Bone marrow (tissue), 2 donors: ENCODE data around the gene NR5A1.

ENCODE experiments used
- DNase-seq, 2 donors: peaks; one replicate each; lab custom pipeline; 2025; lab: John Stamatoyannopoulos, UW

Gene NR5A1

DNA sequence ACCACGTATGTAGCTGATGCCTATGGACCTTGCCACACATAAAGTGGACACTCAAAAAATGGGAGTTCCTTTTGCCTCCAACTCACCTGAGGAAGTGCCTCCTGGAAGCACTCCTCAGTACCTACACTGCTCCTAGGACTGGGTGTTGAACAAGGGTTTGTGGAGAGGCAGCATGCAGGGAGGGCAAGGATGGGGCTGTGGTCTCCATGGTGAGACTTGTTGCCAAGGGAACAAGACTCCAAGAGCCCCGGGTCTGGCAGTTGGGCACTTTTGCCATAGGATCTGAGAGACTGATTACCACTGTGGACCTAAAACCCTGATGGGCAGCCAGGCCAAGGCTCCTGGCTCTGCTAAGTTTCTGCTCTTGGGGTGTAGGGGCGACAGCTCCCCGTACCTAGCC, 6.9 kb upstream of the NR5A1 start:
- no peak for DNase-seq

DNA sequence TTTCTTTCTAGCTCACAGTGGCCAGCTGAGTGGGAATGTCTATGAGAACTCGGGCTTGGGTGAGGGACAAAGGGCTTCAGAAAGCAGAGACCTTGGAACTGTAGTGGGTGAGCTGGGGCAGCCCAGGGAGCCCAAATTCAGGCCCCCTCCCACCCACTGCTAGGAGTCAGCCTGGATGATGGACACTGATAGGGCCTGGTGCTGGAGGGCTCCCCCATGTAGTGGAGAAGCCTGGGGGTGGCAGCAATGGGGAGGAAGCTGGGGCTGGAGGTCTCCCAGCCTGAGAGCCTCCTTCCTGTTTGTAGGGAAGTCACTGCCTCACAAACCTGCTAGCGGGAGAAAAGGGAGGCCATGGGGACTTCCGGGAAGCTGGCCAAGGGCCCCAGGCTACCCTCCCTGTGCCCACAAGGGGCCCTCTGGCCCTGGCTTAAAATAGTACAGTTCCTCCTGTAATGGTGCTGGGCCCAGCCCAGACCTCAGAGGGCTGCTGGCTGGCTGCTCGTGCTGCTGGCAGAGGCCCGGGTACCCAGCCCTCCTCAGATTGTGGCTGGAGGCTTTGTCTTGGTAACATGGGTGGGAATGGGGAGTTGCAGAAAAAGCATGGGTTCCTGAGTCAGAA, 6.3 kb upstream of the NR5A1 start:
- DNase-seq = no peak

DNA sequence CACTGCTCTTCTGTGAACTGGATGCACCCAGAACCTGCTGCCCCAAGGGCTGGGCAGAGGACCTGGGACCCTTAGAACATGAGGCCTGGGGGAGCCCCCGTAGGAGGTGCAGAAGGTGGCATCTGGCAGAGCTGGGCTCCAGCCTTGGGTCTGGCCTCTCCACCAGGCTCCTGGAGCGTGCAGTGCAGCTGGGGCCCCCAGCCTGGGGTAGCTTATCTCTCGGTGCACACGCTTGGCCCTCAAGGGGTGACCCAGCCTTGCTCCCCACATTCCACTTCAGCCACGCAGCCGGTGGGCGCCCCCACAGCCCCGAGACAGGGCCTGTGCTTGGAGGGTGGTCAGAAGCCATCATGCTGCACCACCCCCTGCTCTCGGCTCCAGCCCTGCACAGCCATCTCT, 5.6 kb upstream of the NR5A1 start:
- no peak for DNase-seq

GRCh38 chr9:124511891-124512805, 4.9 kb upstream of the NR5A1 start:
- no peak for DNase-seq

GRCh38 chr9:124511426-124511840, 4.2 kb upstream of the NR5A1 start:
- no peak for DNase-seq

- no peak for DNase-seq
Observed at GRCh38 chr9:124510650-124511425, 3.6 kb upstream of the NR5A1 start.

DNA sequence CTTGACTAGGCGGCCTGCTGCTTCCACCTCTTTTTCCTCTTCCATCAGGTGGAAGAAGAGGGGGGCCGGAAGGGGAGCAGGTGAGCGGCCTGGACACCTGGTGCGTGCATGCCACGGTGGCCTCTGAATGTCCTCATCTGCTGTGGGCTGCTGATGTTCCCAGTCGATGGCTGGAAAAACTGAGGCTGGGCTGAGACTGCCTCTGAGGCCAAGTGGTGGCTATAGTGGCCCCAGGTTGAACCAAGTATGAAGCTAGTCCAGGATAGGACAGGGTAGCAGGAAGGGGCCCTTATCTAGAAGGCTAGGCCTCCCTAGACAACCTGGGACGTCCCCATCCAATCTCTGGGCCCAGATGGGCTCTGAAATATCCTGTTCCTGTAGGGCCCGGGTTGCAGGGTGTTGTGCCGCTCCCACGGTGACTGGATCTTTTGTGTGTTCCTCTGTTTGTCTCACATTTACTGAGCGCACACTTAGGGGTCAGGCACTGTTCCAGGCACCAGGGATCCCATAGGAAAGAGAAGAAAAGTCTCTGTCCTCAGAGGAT, 753 bp upstream of the NR5A1 start:
- DNase-seq = no peak

- no peak for DNase-seq
Observed at GRCh38 chr9:124506433-124506832, 766 bp downstream of the NR5A1 start.

GRCh38 chr9:124505901-124506346, 1.3 kb downstream of the NR5A1 start:
- no peak for DNase-seq

DNA sequence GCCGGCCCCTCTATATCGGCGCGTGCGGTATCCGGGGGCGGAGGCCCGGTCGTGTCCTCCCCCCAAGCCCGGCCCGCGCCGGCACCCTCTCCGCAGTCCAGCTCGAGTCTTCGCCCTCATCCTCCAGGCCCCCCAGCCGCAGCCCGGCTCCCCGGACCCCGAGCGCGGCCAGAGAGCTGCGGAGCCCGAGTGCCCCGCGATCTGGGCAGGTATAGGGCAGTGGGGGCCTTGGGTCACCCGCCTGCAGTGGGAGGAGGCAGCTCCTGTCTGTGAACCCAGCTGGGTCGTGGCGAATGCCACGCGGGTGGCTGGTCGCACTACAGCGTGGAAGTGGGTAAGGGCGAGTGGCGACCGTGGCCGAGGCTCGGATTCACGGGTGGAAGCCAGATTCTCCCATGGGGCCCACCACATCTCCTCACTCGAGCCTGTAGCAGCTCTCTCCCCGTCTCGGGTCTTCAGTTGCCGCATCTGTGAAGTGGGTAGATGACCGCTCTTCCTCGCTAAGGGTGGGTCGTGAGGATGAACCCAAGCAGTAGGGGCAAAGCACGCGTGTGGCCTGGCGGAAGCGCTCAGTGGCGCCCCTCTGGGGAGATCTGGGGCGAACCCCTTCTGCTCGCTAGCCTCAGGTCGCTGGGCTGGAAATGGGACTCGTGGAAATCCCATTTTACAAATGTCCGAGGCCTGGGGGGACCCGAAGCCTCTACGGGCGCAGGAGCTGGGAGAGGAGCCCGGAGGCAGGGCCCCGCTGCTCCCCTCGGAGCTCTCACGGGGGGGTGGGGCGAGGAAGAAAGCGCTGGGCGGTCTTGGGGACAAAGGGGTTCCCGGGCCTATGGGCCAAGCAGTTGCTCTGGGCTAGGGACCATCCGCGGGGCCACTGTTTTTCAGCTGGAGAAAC, 1.9 kb downstream of the NR5A1 start:
- no peak for DNase-seq

DNA sequence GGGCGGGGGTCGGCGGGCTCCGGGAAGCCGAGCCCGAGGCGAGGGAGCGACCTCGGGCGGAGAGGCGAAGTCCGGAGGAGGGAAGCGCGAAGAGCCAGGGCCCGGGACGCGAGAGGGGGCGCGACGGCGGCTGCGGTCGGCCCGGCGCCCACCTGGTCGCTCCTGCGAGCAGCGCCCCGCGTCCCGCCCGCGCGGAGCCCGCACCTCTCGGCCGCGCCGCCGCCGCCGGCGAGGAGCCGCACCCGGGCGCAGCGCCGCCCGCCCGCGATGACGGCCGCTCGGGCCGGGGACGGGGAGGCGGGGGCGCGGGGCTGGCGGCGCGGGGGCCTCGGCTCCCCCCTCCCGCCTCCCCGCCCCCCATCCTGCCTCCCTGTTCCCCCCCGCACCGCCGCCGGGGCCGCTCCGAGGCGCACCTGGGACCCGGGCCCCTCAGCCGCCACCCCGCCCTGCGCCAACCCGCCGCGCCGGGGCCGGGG, 2.6 kb downstream of the NR5A1 start:
- DNase-seq = no peak

DNA sequence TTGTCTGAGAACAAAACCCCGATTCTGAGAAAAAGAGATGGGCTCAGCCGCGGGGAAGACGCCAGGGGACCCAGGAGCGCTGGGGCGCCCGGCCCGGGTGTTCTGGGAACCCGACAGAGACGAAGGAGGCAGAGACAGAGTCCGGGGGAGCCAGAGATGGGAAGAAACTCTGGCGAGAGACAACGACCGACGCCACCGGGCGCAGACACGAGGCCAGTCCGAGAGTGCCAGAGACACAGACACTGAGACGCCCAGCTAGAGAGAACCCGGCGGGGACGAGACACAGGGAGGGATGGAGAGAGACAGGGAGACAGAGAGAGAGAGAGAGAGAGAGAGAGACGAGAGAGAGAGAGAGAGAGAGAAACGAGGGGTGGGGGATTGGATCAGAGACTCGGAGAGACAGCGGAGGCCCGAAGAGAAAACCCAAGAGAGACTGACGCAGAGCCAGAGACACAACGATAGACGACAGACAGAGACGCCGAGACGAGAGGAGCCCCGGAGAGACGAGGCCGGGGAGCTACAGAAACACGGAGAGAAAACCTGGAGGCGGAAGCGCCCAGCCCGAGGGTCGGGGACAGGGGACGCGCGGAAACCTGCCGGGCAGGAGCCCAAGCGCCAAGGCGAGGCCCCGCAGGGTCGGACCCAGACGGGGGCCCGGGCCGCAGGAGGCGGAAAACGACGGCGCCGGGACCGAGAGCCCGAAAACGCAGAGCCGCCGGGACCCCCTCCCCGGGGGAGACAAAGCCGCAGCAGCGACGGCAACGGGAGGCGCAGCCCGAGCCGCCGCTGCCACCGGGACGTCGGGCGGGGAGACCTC, 3.3 kb downstream of the NR5A1 start:
- DNase-seq = no peak

DNA sequence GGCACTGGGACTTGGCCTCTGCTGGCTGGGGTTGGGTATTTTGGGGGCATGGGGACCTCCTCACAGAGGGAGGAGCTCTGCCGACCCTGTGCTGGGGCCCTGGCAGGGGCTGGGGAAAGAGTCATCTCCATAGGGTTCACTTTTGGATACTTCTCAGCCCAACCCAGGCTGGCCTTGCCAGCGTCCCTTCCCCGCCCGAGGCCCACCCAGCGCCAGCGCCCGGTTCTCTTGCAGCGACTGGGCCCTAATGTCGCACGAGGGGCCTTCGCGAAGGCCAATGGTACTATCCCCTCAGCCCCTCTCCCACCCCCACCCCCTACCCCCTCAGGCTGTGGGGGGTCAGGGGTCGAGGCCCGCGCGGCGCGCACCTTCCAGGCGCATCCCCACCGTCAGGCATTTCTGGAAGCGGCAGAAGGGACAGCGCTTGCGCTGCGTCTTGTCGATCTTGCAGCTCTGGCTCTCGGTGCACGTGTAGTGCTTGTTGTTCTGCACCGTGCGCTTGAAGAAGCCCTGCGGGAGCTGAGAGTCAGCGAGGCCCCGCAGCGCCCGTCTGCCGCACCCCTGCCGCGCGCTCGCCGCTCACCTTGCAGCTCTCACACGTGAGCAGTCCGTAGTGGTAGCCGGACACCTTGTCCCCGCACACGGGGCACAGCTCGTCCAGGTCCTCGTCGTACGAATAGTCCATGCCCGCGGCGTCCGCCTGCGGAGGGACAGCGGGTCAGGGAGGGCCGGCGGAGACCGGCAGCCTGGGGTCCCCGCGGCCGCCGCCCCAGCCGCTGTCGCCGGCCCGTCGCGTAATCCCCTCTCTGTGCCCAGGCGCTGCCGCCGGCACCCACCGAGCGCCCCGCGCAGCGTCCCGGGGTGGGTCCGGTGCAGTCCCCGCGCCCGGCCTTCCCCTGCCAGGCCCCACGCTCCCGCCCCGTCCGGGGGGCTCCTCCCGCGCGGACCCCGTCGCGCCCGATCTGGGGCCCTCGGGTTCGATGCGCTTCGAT, 4.2 kb downstream of the NR5A1 start:
- DNase-seq = no peak

DNA sequence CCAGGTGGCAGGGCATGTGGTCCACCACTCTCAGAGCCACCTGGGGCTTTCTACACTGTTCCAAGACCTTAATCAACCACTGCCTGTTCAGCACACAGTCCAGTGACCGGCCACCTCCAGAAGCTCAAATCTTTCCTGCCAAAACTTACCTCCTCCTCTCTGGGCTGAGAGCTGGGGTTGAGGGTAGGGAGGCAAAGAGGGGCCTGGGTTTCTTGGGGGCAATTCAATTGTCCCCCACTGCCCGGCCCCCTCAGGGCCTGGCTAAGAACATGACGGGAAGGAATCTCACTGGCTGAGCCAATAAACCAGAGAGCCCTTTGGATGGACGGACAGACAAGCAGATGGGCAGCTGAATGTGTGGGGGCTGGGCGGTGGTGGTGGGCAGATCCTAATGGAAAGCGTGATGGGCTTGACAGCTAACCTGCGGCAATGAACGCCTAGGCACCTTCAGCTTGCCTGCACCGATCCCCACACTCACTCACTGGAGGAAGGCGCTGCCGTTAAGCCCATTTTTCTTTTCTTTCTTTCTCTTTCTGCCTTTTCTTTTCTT, 5.4 kb downstream of the NR5A1 start:
- no peak for DNase-seq

- no peak for DNase-seq
Observed at GRCh38 chr9:124500796-124501611, 6.2 kb downstream of the NR5A1 start.

GRCh38 chr9:124500028-124500795, 7.0 kb downstream of the NR5A1 start:
- DNase-seq = no peak

DNA sequence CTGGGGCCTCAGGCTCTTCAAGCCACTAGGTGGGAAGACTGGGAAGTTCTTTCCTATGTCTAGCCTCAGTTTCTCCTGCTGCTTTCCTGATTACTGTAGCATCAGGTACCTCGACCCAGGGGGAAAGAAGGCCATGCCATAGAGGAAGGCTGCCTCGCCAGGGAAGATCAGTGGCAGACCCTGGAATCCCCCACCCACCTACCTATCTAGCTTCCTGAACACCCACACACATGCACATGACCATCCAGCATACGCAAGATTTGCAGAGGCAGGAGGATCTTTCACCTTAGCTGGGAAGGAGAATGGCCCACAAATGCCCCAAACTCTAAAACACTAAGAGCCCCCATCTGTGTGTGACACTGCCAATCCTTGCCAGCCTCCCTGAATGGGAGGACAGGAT, 8.0 kb downstream of the NR5A1 start:
- no peak for DNase-seq
